HepG2 (cell line): ENCODE measurements around the gene ANKRD11.

ENCODE experiments used
- ELF4 ChIP-seq: sonication (generic); formaldehyde crosslinking; IDR thresholded peaks from 2 replicates; pipeline ENCODE4 v1.5.0; 2020; ENCODE audit warnings: missing genetic modification reagents, mild to moderate bottlenecking, moderate library complexity, borderline replicate concordance
- MIER2 ChIP-seq: IDR thresholded peaks from 2 replicates; pipeline ENCODE4 v1.6.1; 2016; ENCODE audit warnings: missing biosample characterization, missing genetic modification reagents
- NBN ChIP-seq: fragments of 450-650 bp; conservative IDR thresholded peaks from 2 replicates; pipeline ENCODE4 v1.6.1; 2017
- NFYB ChIP-seq: sonication (generic); formaldehyde crosslinking; IDR thresholded peaks from 2 replicates; pipeline ENCODE4 v1.4.0; 2020; ENCODE audit warnings: missing genetic modification reagents
- NR1H2 ChIP-seq: sonication (generic); formaldehyde crosslinking; IDR thresholded peaks from 2 replicates; pipeline ENCODE4 v1.8.1; 2022; ENCODE audit warnings: low read depth, missing genetic modification reagents, borderline replicate concordance
- PHB2 ChIP-seq: fragments of 450-650 bp; IDR thresholded peaks from 2 replicates; pipeline ENCODE4 v1.6.1; 2018; ENCODE audit not compliant: partially characterized antibody
- PREB ChIP-seq: sonication (generic); formaldehyde crosslinking; IDR thresholded peaks from 2 replicates; pipeline ENCODE4 v1.4.0; 2020; ENCODE audit warnings: missing genetic modification reagents
- RXRA ChIP-seq: sonication (generic); formaldehyde crosslinking; IDR thresholded peaks from 2 replicates; pipeline ENCODE4 v1.5.1; 2020; ENCODE audit warnings: missing genetic modification reagents
- SP2 ChIP-seq: sonication (generic); formaldehyde crosslinking; IDR thresholded peaks from 2 replicates; pipeline ENCODE4 v1.5.1; 2020; ENCODE audit warnings: mild to moderate bottlenecking, missing genetic modification reagents
- SRSF9 ChIP-seq: fragments of 200-400 bp; formaldehyde crosslinking; IDR thresholded peaks from 2 replicates; pipeline ENCODE4 v1.6.1; 2018; ENCODE audit warnings: borderline replicate concordance, mild to moderate bottlenecking, low read depth, low read length; ENCODE audit not compliant: insufficient read depth, poor library complexity, severe bottlenecking
- ZNF276 ChIP-seq: sonication (generic); formaldehyde crosslinking; IDR thresholded peaks from 2 replicates; pipeline ENCODE4 v1.4.0; 2020; ENCODE audit warnings: mild to moderate bottlenecking, low read depth, missing genetic modification reagents
- ZNF629 ChIP-seq: sonication (generic); formaldehyde crosslinking; conservative IDR thresholded peaks from 2 replicates; pipeline ENCODE4 v1.5.0; 2020; ENCODE audit warnings: missing genetic modification reagents

- TF ChIP-seq RXRA = no peak; the same call in 1 of the 2 replicates
- TF ChIP-seq ZNF629 (CRISPR knock-in tag) = no peak
- TF ChIP-seq PHB2 = no peak
- no peak for TF ChIP-seq SRSF9
- TF ChIP-seq NBN = no peak
- no peak for TF ChIP-seq MIER2
- TF ChIP-seq ELF4 (CRISPR knock-in tag) = no peak
- no peak for TF ChIP-seq PREB (CRISPR knock-in tag)
- no peak for TF ChIP-seq NR1H2 (CRISPR knock-in tag)
- no peak for TF ChIP-seq NFYB
- TF ChIP-seq ZNF276 (CRISPR knock-in tag) = no peak
- no peak for TF ChIP-seq SP2 (CRISPR knock-in tag)
These were observed 11.9 kb upstream of the ANKRD11 start for GRCh38 chr16:89502081-89502843.
